ENCODE results near the gene C1orf94.

- TF ChIP-seq CTCF (optimal IDR thresholded peaks at IDR 0.05 in 1 of 3, IDR thresholded peaks at IDR 0.05 in 1 of 3, conservative IDR thresholded peaks at IDR 0.05 in 1 of 3; ENCODE audit: extremely low read depth in 1 of 3, insufficient read depth in 2 of 3, low read length in 3 of 3) = no peak
- TF ChIP-seq EZH2 (IDR thresholded peaks at IDR 0.05; ENCODE audit: low read length) = no peak
Measured at GRCh38 chr1:34128186-34128889, 48.4 kb upstream of the C1orf94 start.

Measured in keratinocyte (primary cell).